ENCODE measurements around the gene CAPN9. TPM values are rescaled to one million over a fixed set of nuclear protein-coding genes. Genes with fewer than 3 reads are reported as not detected.

The CAPN9 gene
- total RNA-seq, 1 donor from 2014 or later, result 0.19 TPM

DNA sequence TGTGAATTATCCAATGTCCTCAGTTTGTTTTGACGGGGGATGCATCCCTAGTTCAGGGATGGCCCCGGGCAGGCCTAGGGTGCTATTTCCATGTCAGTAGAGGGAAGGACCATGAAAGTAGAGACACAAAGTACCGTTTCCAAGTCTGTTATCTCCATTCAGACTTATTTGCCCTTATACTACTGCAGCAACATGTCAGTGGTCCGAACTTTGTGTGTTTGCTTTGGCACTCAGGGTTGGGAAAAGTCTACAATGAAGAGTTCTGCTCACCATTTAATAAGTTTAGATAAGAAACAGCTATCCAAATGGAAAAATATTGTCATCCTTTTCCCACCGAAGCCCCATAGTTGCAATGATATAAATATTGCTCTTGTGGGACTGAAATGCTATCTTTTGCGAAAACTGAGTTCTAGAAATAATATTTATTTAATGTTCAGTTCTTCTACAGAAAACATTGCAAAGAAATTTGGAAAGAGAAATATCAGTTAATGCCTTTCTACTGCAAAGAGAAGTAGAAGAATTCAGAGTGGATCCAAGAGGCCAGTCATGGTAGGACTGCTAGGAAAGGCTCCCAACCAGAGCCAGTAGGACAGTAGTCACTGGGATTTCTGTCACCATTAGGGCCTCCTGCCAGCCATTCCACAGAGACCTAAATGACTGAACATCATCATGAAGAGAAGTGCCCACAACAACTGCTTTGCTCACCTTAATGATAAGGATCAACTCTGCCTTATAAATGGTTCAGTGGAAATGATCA is 21.8 kb upstream of the CAPN9 start:
- no peaks in the 10 kb centered on the region for H4K20me1 ChIP-seq (ENCODE audit: low read depth)
- peaks cover 6% of the 10 kb centered on the region for H3K4me1 ChIP-seq
- H3K4me2 ChIP-seq, result no peak overlapping the region
- H3K79me2 ChIP-seq (ENCODE audit: low read depth), result no peaks in the 10 kb centered on the region
- H3K27ac ChIP-seq, result no peak overlapping the region
- Mint-ChIP-seq H3K4me3 (no peak overlapping the region), H3K4me1 (peaks cover 11% of the 10 kb centered on the region), H3K27ac (no peak overlapping the region), H3K27me3 (ENCODE audit: insufficient read depth, low read depth) (peaks cover 3% of the 10 kb centered on the region), H3K36me3 (peaks cover 2% of the 10 kb centered on the region), H3K9me3 (peaks cover 16% of the 10 kb centered on the region)
- H3K36me3 ChIP-seq, result no peaks in the 10 kb centered on the region
- H3K27me3 ChIP-seq, result no peaks in the 10 kb centered on the region
- H3F3A ChIP-seq (ENCODE audit: low read depth), result no peaks in the 10 kb centered on the region
- H2AFZ ChIP-seq (replicated peaks), result no peak overlapping the region
- TF ChIP-seq EZH2 (IDR thresholded peaks at IDR 0.05), result no peak
- TF ChIP-seq, protein P1, sequence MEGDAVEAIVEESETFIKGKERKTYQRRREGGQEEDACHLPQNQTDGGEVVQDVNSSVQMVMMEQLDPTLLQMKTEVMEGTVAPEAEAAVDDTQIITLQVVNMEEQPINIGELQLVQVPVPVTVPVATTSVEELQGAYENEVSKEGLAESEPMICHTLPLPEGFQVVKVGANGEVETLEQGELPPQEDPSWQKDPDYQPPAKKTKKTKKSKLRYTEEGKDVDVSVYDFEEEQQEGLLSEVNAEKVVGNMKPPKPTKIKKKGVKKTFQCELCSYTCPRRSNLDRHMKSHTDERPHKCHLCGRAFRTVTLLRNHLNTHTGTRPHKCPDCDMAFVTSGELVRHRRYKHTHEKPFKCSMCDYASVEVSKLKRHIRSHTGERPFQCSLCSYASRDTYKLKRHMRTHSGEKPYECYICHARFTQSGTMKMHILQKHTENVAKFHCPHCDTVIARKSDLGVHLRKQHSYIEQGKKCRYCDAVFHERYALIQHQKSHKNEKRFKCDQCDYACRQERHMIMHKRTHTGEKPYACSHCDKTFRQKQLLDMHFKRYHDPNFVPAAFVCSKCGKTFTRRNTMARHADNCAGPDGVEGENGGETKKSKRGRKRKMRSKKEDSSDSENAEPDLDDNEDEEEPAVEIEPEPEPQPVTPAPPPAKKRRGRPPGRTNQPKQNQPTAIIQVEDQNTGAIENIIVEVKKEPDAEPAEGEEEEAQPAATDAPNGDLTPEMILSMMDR (IDR thresholded peaks at IDR 0.05), result no peak
- TF ChIP-seq EZH2phosphoT487 (IDR thresholded peaks at IDR 0.05), result no peak
- H3K9ac ChIP-seq, result no peak overlapping the region
- no peak for DNase-seq (ENCODE audit: low spot score)
- H3K4me3 ChIP-seq, result no peak overlapping the region
- H3K9me3 ChIP-seq (ENCODE audit: low read depth), result no peaks in the 10 kb centered on the region

DNA sequence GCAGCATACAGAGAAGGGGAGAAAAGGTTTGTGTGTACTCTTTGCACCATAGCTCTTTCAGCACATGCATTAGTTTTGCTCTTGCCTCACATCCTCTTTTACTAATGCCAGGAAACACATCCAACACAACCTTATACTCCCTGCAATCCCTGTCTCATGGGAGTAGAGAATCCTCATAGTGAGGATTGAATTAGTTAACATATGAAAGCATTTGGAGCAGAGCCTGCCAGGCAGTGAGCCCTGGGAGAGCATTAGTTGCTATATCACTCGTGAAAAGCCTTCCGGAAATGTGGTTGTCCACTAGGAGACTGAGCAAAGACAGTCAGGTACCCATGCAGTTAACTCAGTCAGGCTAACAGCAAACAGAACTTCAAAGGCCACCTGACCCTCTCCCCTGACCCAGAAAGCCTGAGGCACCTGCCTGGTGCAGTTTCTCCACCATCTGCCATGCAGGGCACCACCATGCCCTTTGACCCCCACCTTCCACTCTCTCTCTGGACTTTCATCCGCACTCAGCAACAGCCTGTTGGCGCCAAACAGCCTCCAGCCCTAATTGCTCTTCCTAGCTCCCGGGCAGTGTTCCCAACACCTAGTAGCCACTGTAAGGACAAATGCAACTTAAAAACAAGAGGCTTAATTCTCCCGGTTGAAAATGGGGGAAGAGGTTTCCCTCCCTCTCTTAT is 18.3 kb upstream of the CAPN9 start:
- H3K4me1 ChIP-seq, result peaks cover 6% of the 10 kb centered on the region
- TF ChIP-seq EZH2 (IDR thresholded peaks at IDR 0.05), result no peak
- TF ChIP-seq EZH2phosphoT487 (IDR thresholded peaks at IDR 0.05), result no peak
- TF ChIP-seq, protein P1 (IDR thresholded peaks at IDR 0.05), result no peak
- no peak for DNase-seq (ENCODE audit: low spot score)
- H3F3A ChIP-seq (ENCODE audit: low read depth), result no peaks in the 10 kb centered on the region
- H3K9me3 ChIP-seq (ENCODE audit: low read depth), result no peaks in the 10 kb centered on the region
- H3K27ac Mint-ChIP-seq, result peak overlapping the region; percentile 39
- H3K27ac ChIP-seq, result no peak overlapping the region
- no peak overlapping the region for H3K4me2 ChIP-seq
- H3K9me3 Mint-ChIP-seq, result peaks cover 4% of the 10 kb centered on the region
- H3K36me3 ChIP-seq, result no peaks in the 10 kb centered on the region
- no peak overlapping the region for H3K4me3 Mint-ChIP-seq
- H3K9ac ChIP-seq, result no peak overlapping the region
- H4K20me1 ChIP-seq (ENCODE audit: low read depth), result no peaks in the 10 kb centered on the region
- no peaks in the 10 kb centered on the region for H3K79me2 ChIP-seq (ENCODE audit: low read depth)
- H2AFZ ChIP-seq (replicated peaks), result peak overlapping the region; percentile 0
- H3K4me1 Mint-ChIP-seq, result peaks cover 11% of the 10 kb centered on the region
- no peaks in the 10 kb centered on the region for H3K36me3 Mint-ChIP-seq
- peaks cover 2% of the 10 kb centered on the region for H3K27me3 Mint-ChIP-seq (ENCODE audit: insufficient read depth, low read depth)
- no peaks in the 10 kb centered on the region for H3K27me3 ChIP-seq
- no peak overlapping the region for H3K4me3 ChIP-seq

DNA sequence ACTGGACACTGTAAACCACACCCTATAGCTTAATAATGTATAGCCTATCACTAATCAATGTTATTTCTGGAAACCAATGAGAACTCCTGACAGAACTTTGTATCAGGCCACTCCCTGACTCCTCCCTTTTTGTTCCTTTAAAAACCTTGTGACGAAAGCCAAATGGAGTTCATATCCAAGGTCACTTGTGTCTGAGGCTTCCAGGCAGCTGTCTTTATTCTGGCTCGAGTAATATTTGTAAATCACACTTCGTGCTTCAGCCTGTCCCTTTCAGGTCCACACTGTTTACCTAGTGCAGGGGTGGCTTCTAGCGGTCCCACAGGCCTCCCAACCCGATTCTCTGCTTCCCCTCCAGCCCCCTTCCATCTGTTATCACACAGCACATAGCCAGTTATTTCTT is 16.2 kb upstream of the CAPN9 start:
- Mint-ChIP-seq H3K9me3 (peaks cover 4% of the 10 kb centered on the region), H3K36me3 (no peaks in the 10 kb centered on the region), H3K27ac (peak overlapping the region; percentile 40), H3K4me1 (peaks cover 11% of the 10 kb centered on the region), H3K27me3 (ENCODE audit: insufficient read depth, low read depth) (peaks cover 2% of the 10 kb centered on the region), H3K4me3 (no peak overlapping the region)
- Histone ChIP-seq H3K27ac (no peak overlapping the region), H3K4me1 (peaks cover 6% of the 10 kb centered on the region), H3K9ac (no peak overlapping the region), H3K36me3 (no peaks in the 10 kb centered on the region), H3K27me3 (no peaks in the 10 kb centered on the region), H4K20me1 (ENCODE audit: low read depth) (no peaks in the 10 kb centered on the region), H3K9me3 (ENCODE audit: low read depth) (no peaks in the 10 kb centered on the region), H3K4me2 (no peak overlapping the region), H3K4me3 (no peak overlapping the region), H3F3A (ENCODE audit: low read depth) (no peaks in the 10 kb centered on the region), H2AFZ (replicated peaks) (no peak overlapping the region), H3K79me2 (ENCODE audit: low read depth) (no peaks in the 10 kb centered on the region)
- DNase-seq (ENCODE audit: low spot score), result no peak
- TF ChIP-seq EZH2phosphoT487 (IDR thresholded peaks at IDR 0.05) (no peak), EZH2 (IDR thresholded peaks at IDR 0.05) (no peak)
- TF ChIP-seq, protein P1 (IDR thresholded peaks at IDR 0.05), result no peak

Data from neural progenitor cell (in vitro differentiated cells).